PFSK-1 (cell line): ENCODE data around the gene NKAIN2.

Experiments
- POLR2AphosphoS5 ChIP-seq: IDR thresholded peaks from 2 replicates; pipeline ENCODE4 v1.6.1; 2012; ENCODE audit warnings: low read depth, mild to moderate bottlenecking, control low read depth, low read length, moderate library complexity
- SIN3A ChIP-seq: IDR thresholded peaks from 2 replicates; pipeline ENCODE4 v1.6.1; 2012; ENCODE audit warnings: mild to moderate bottlenecking, low read length, moderate library complexity, borderline replicate concordance; ENCODE audit not compliant: insufficient read depth
- TAF1 ChIP-seq: IDR thresholded peaks from 2 replicates; pipeline ENCODE4 v1.6.1; 2012; ENCODE audit warnings: low read length, control low read depth, borderline replicate concordance; ENCODE audit not compliant: insufficient read depth

DNA sequence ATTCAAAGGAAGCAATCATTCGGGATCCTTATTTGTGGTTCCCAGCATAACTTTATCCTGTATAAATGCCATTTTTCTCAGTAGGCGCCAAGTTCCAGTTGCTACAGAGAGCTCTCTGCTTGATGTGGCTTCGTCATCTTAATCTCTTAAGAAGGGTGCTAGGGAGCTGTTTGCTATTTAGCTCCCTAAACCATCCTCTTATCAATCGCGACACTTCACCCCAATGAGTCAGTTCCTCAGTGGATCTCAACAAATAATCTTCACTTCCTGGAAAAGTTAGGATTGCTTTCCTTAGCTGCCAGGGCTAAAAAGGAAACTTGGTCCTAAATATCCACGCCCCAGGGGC lies 1.3 kb upstream of the NKAIN2 start:
- TF ChIP-seq POLR2AphosphoS5: no peak
- TF ChIP-seq SIN3A: no peak
- TF ChIP-seq TAF1: no peak
